HG03025 (cell line): ENCODE data around the gene MRPS12.

ENCODE experiments used
- ATAC-seq: cut with Tn5 transposase; IDR thresholded peaks from one replicate; pipeline ENCODE4 v1.9.1; 2021; ENCODE audit warnings: mild to moderate bottlenecking, moderate library complexity; ENCODE audit not compliant: unreplicated experiment, low FRiP score

The MRPS12 gene

GRCh38 chr19:38970664-38971532 is 40.2 kb downstream of the MRPS12 start:
- no peak for ATAC-seq

GRCh38 chr19:38971672-38972071 is 40.9 kb downstream of the MRPS12 start:
- ATAC-seq = no peak

- no peak for ATAC-seq
Measured at GRCh38 chr19:38974624-38975213, 44.0 kb downstream of the MRPS12 start.

- no peak for ATAC-seq
Measured at GRCh38 chr19:38975214-38975860, 44.6 kb downstream of the MRPS12 start, which contains the start of gene FBXO17. FBXO17 (minus strand) TSS chr19:38975742; CDS start chr19:38950319, 25,423 bp downstream.

- no peak for ATAC-seq
Measured at GRCh38 chr19:38975861-38976271, 45.1 kb downstream of the MRPS12 start.

- ATAC-seq = no peak
Measured at GRCh38 chr19:38977445-38978325, 46.9 kb downstream of the MRPS12 start.

GRCh38 chr19:38978326-38978689 is 47.6 kb downstream of the MRPS12 start:
- no peak for ATAC-seq

GRCh38 chr19:38979812-38980211 is 49.1 kb downstream of the MRPS12 start:
- no peak for ATAC-seq

- no peak for ATAC-seq
Measured at GRCh38 chr19:38980583-38981374, 50.0 kb downstream of the MRPS12 start.
